RWPE1 (cell line): ENCODE data around the gene DIO3.

Experiments used
- CTCF ChIA-PET: fragments of 350-600 bp; sonication (Branson Sonifier 250); formaldehyde crosslinking; extraction: SDS; loops from one replicate; lab custom pipeline; 2021; lab: Yijun Ruan, JAX
- POLR2A ChIA-PET: fragments of 400-600 bp; formaldehyde crosslinking; extraction: SDS; loops from one replicate; lab custom pipeline; 2020; ENCODE audit warnings: antibody characterized with exemption; ENCODE audit not compliant: low non-redundant PET; lab: Yijun Ruan, JAX
- DNase-seq: peaks from one replicate; pipeline ENCODE4 v3.0.0; 2012; ENCODE audit warnings: low spot score
- H3K27ac ChIP-seq: fragments of 450-650 bp; 2 replicates; pipeline ENCODE4 v1.5.1; 2017
- CTCF ChIP-seq: fragments of 450-650 bp; conservative IDR thresholded peaks from 2 replicates; pipeline ENCODE4 v1.5.1; 2017; ENCODE audit warnings: low read depth, mild to moderate bottlenecking

Gene DIO3

DNA sequence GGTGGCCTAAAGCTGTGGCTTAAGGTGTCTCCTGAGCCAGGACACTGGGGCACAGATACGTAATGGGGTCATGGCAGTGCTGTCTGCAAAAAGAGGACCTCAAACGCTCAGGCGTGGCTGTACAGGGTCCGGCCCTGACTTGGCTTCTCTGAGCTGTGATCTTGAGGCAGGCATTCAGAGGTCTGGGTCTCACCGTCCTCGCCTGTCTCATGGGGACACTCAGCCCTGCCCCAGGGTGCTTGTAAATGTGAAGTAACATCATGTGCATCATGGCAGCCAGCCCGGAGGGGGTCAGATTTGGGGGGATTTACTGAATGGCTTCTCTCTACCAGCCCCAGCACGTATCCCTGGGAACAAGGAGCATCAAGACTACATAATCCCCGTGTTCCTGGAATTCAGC is 28.8 kb downstream of the DIO3 start:
- no peak for DNase-seq
- POLR2A ChIA-PET: no interaction called here
- CTCF ChIA-PET: no interaction called here
- no peak overlapping the region for H3K27ac ChIP-seq
- no peak for TF ChIP-seq CTCF

DNA sequence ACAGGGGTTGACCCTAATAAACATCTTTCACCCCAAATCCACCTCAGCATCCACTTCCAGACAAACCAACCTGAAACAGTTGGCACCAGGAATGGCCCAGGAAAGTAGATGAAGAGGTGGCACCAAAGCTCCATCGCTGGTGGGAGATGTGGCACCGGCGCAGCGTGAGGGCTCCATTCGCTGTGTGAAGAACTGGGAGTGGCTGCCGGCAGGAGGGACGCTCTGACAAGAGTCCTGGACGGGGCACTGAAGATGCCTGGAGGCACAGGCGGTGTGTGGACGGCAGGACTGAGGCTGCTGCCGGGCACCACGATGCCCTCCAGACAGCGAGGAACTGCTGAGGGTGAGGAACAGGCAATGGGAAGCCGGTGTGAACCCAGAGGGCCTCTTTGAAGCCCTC is 29.3 kb downstream of the DIO3 start:
- no peak overlapping the region for H3K27ac ChIP-seq
- POLR2A ChIA-PET: no interaction called here
- CTCF ChIA-PET: no interaction called here
- no peak for TF ChIP-seq CTCF
- no peak for DNase-seq

- CTCF ChIA-PET: no interaction called here
- H3K27ac ChIP-seq: no peak overlapping the region
- no peak for TF ChIP-seq CTCF
- DNase-seq: no peak
- POLR2A ChIA-PET: no interaction called here
These were observed 29.8 kb downstream of the DIO3 start for GRCh38 chr14:101591121-101591520.

DNA sequence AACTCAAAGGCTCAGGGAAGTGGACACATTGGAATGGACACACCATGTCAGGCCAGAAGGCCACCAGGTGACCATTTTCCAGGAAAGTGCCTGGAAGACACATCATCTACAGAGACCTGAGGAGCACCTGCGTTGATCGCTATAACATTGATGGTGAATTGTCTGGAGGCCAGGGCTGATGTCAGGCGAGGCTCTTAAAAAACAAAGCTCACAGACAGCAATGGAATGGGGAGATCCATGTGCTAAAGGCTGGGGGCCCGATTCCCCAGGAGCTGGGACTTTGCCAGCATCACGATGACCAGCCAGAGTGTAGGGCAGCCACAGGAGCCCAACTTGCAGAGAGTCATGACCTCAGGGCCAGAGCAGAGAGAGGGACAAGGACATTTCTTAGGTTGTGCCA is 30.3 kb downstream of the DIO3 start:
- TF ChIP-seq CTCF: no peak
- no peak overlapping the region for H3K27ac ChIP-seq
- CTCF ChIA-PET: no interaction called here
- POLR2A ChIA-PET: no interaction called here
- DNase-seq: no peak

- no peak for TF ChIP-seq CTCF
- CTCF ChIA-PET: no interaction called here
- H3K27ac ChIP-seq: no peak overlapping the region
- no peak for DNase-seq
- POLR2A ChIA-PET: no interaction called here
These were observed 32.3 kb downstream of the DIO3 start for GRCh38 chr14:101593411-101594238.

GRCh38 chr14:101594511-101595148 is 33.3 kb downstream of the DIO3 start:
- TF ChIP-seq CTCF: no peak
- ChIA-PET POLR2A (no interaction called here), CTCF (no interaction called here)
- DNase-seq: no peak
- no peak overlapping the region for H3K27ac ChIP-seq
